ENCODE measurements around the gene MAGEB4. TPM values are rescaled to one million over a fixed set of nuclear protein-coding genes. Genes with fewer than 3 reads are reported as not detected.

Gene MAGEB4
- total RNA-seq, 1 experiment from 2014 or later: not detected

DNA sequence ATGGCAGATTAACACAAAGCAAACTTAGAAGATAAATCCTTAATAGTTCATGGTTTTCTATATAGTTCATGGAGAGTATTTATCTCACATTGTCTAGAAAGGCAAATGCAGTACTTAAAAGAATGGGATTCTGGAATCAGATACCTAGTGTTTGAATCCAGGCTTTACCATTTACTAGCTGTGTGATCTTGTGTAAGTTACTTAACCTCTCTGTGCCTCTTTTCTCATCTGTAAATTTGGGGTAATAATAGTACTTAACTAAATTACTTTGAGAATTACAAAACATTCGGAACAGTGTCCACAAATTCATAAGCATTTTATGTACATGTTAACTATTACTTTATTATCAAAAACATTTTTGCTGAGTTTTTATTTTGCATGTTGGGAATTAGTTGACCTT lies 21.0 kb downstream of the MAGEB4 start:
- TF ChIP-seq, protein P1, sequence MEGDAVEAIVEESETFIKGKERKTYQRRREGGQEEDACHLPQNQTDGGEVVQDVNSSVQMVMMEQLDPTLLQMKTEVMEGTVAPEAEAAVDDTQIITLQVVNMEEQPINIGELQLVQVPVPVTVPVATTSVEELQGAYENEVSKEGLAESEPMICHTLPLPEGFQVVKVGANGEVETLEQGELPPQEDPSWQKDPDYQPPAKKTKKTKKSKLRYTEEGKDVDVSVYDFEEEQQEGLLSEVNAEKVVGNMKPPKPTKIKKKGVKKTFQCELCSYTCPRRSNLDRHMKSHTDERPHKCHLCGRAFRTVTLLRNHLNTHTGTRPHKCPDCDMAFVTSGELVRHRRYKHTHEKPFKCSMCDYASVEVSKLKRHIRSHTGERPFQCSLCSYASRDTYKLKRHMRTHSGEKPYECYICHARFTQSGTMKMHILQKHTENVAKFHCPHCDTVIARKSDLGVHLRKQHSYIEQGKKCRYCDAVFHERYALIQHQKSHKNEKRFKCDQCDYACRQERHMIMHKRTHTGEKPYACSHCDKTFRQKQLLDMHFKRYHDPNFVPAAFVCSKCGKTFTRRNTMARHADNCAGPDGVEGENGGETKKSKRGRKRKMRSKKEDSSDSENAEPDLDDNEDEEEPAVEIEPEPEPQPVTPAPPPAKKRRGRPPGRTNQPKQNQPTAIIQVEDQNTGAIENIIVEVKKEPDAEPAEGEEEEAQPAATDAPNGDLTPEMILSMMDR (IDR thresholded peaks at IDR 0.05; ENCODE audit: unreplicated experiment): no peak
- H3K4me1 Mint-ChIP-seq (ENCODE audit: insufficient read depth, unreplicated experiment): no peaks in the 10 kb centered on the region
- intact Hi-C loops (cut with micrococcal nuclease): no loop called here
- DNase-seq (ENCODE audit: unreplicated experiment): no peak
- no peak overlapping the region for H3K27ac Mint-ChIP-seq (ENCODE audit: low read depth, unreplicated experiment)
- no peaks in the 10 kb centered on the region for H3K9me3 Mint-ChIP-seq (ENCODE audit: unreplicated experiment)
- no peak overlapping the region for H3K4me3 Mint-ChIP-seq (ENCODE audit: unreplicated experiment)
- ChIA-PET POLR2A (no interaction called here), CTCF (interaction anchor here (1.2 kb wide), 1 partner anchor 14 kb away, joined by 3 read pairs; no protein-coding TSS in a partner anchor)
- no TSS peak for BruUV-seq (replicated peaks)
- H3K36me3 Mint-ChIP-seq (ENCODE audit: insufficient read depth, unreplicated experiment): no peaks in the 10 kb centered on the region
- H3K27me3 Mint-ChIP-seq (ENCODE audit: insufficient read depth, unreplicated experiment): peaks cover 25% of the 10 kb centered on the region

DNA sequence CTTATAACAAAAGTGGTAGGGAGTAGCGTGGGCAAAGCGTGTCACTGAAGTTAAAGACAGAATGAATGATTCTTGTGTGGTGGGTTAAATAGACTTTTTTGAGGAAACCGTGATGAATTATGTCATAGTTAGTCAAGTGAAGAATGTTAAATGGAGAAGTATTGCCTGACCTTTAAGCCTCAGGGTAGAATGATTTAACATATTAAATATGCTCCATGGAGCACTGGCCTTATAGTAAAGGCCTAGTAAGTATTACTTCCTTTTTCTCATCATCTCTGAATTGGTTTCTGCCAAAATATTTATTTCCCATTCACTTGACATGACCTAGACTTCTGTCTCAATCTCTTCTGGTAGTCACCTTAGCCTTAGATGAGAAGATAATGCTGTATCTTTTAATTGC lies 28.8 kb downstream of the MAGEB4 start:
- ChIA-PET POLR2A (no interaction called here), CTCF (no interaction called here)
- Mint-ChIP-seq H3K27me3 (ENCODE audit: insufficient read depth, unreplicated experiment) (peaks cover 23% of the 10 kb centered on the region), H3K36me3 (ENCODE audit: insufficient read depth, unreplicated experiment) (no peaks in the 10 kb centered on the region), H3K9me3 (ENCODE audit: unreplicated experiment) (no peaks in the 10 kb centered on the region), H3K4me3 (ENCODE audit: unreplicated experiment) (no peak overlapping the region), H3K27ac (ENCODE audit: low read depth, unreplicated experiment) (no peak overlapping the region), H3K4me1 (ENCODE audit: insufficient read depth, unreplicated experiment) (no peaks in the 10 kb centered on the region)
- no TSS peak for BruUV-seq (replicated peaks)
- intact Hi-C loops (cut with micrococcal nuclease): loop anchor here (10.0 kb wide), 1 partner anchor 444 kb away; no protein-coding TSS in a partner anchor
- TF ChIP-seq, protein P1 (IDR thresholded peaks at IDR 0.05; ENCODE audit: unreplicated experiment): no peak
- DNase-seq (ENCODE audit: unreplicated experiment): no peak

DNA sequence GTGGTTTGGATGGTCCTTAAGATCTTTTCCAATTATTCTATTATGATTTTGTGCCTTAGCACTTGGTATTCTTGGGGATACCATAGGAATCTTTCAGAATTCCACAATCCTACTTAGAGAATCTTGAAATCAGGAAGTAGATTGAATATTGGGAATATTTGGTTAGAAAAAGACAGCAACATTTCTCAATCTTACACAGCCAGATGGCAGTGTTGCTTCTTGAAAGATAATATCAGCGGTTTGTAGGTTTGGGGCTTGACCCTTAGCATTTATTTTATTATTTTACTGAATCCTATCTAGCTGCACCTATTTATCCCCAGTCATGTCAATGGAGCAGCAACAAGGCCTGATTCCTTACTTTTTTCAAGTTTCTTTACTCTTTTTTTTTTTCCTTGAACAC lies 33.7 kb downstream of the MAGEB4 start:
- H3K9me3 Mint-ChIP-seq (ENCODE audit: unreplicated experiment): no peaks in the 10 kb centered on the region
- no TSS peak for BruUV-seq (replicated peaks)
- CTCF ChIA-PET: interaction anchor here (0.6 to 6.2 kb wide), 8 partner anchors 12 to 1634 kb away, joined by 3 to 61 read pairs (median 4); no protein-coding TSS in a partner anchor
- DNase-seq (ENCODE audit: unreplicated experiment): peak; percentile 49
- TF ChIP-seq, protein P1 (IDR thresholded peaks at IDR 0.05; ENCODE audit: unreplicated experiment): peak; percentile 39
- peaks cover 5% of the 10 kb centered on the region for H3K4me1 Mint-ChIP-seq (ENCODE audit: insufficient read depth, unreplicated experiment)
- H3K27ac Mint-ChIP-seq (ENCODE audit: low read depth, unreplicated experiment): no peak overlapping the region
- H3K36me3 Mint-ChIP-seq (ENCODE audit: insufficient read depth, unreplicated experiment): no peaks in the 10 kb centered on the region
- H3K4me3 Mint-ChIP-seq (ENCODE audit: unreplicated experiment): no peak overlapping the region
- intact Hi-C loops (cut with micrococcal nuclease): loop anchor here (1.0 to 10.0 kb wide), 4 partner anchors 133 to 439 kb away; no protein-coding TSS in a partner anchor
- no peaks in the 10 kb centered on the region for H3K27me3 Mint-ChIP-seq (ENCODE audit: insufficient read depth, unreplicated experiment)
- POLR2A ChIA-PET: no interaction called here

DNA sequence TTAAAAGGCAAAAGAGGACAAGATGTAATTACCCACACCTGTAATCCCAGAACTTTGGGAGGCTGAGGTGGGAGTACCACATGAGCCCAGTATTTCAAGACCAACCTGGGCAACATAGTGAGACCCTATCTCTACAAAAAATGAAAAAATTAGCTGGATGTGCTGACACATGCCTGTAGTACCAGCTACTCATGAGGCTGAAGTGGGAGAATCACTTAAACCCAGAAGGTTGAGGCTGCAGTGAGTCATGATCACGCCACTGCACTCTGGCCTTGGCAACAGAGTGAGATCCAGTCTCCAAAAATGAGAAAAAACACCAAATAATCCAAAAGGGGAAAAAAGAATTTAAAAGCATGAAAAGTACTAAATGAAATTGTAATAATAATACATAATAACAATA lies 36.6 kb downstream of the MAGEB4 start:
- intact Hi-C loops (cut with micrococcal nuclease): loop anchor here (5.0 to 10.0 kb wide), 2 partner anchors 136 to 436 kb away; no protein-coding TSS in a partner anchor
- peak; percentile 38 for DNase-seq (ENCODE audit: unreplicated experiment)
- Mint-ChIP-seq H3K4me1 (ENCODE audit: insufficient read depth, unreplicated experiment) (peaks cover 5% of the 10 kb centered on the region), H3K27me3 (ENCODE audit: insufficient read depth, unreplicated experiment) (no peaks in the 10 kb centered on the region), H3K36me3 (ENCODE audit: insufficient read depth, unreplicated experiment) (no peaks in the 10 kb centered on the region), H3K4me3 (ENCODE audit: unreplicated experiment) (no peak overlapping the region), H3K27ac (ENCODE audit: low read depth, unreplicated experiment) (no peak overlapping the region), H3K9me3 (ENCODE audit: unreplicated experiment) (no peaks in the 10 kb centered on the region)
- CTCF ChIA-PET: interaction anchor here (0.6 to 1.3 kb wide), 4 partner anchors 28 to 235 kb away, joined by 3 to 6 read pairs (median 4); no protein-coding TSS in a partner anchor
- POLR2A ChIA-PET: interaction anchor here (0.8 kb wide), 1 partner anchor 225 kb away, joined by 3 read pairs; no protein-coding TSS in a partner anchor
- TF ChIP-seq, protein P1 (IDR thresholded peaks at IDR 0.05; ENCODE audit: unreplicated experiment): no peak
- no TSS peak for BruUV-seq (replicated peaks)
